NCI-H128 (cell line): ENCODE measurements around the gene STAT4.

Source experiments
- DNase-seq: peaks from one replicate; lab custom pipeline; 2025; ENCODE audit not compliant: unreplicated experiment; lab: John Stamatoyannopoulos, UW

Gene STAT4

DNA sequence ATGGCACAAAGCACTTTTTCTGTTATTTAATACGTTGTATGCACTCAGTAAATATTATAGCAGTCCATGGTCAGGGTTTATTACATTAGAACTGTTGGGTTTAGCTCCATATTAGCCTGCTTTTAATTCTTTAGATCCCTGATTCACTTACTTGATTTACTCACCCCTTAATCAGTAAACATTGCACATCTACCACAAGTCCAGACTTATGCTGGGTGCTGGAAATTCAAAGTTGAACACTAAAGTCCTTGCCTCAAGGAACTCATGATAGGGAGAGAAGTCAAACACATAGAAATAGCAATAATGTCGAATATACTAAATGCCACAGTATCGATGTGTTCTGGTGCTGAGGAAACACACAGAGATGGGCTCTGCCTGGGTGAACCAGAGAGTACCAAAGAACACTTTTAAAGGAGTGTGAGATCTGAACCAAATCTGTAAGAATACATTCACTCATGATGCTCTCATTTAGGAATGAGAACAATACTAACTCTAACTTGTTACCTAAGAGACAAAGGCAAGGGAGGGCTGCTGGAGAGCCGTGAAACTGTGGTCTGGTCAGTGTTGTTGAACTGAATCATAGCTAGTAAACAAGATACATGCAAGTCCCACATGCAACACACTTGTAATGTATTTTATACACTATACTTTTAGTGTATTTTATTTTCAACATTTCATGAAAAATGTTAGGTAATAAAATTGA is 4.9 kb downstream of the STAT4 start:
- no peak for DNase-seq

DNA sequence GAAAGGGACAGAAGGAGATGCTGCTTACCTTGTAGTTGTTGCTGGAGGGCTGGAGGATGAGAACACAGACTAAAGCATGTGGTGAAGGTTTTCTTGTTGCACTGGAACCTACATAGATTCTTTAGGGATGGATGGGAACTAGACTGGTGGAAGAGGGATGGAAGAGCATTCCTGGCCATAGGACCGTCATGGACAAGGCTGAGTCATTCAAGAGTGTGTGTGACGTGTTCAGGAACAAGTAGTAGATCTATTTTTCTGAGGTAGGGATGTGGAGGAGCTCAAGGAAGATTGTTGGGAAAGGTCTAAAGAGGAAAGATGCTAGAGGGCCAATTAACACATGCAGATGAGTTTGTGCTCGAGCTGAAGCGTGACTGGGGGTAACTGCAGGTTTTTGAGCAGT is 6.6 kb downstream of the STAT4 start:
- DNase-seq = no peak

DNA sequence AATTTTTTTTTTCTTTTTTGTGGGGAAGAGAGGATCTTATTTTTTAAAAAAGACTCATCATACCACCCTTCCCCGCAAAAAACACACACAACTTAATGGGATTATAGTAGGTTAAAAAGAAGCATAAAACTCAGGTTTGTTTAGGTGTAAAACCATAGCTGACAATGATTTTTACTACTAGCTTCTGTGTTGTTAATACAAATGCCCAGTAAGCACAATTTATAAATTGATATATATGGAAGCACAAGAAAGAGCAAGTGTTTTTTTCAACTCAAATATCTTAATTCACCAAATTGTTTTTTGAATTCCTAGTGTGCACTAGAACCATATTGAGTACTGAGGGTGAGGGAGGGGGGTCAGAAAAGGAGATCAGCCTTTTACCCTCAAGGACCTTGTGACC is 7.0 kb downstream of the STAT4 start:
- DNase-seq = no peak

DNA sequence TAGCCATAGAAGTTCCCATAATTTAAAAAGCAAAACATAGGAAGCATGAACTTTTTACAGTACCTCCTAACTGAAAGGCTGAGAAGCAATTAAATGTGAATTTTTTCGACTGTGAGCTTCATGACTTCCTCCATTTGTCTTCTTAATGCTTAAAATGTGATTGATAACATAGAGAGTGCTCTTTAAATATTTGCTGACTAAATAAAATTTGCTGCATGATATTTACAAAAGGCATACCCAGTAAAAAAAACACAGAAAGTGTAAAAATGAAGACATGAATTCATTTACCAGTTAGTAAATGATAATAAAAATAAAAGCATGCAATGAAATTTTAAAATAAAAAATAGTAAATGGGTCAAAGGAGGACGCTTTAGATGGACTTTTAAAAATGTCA is 21.9 kb downstream of the STAT4 start:
- DNase-seq = no peak

DNA sequence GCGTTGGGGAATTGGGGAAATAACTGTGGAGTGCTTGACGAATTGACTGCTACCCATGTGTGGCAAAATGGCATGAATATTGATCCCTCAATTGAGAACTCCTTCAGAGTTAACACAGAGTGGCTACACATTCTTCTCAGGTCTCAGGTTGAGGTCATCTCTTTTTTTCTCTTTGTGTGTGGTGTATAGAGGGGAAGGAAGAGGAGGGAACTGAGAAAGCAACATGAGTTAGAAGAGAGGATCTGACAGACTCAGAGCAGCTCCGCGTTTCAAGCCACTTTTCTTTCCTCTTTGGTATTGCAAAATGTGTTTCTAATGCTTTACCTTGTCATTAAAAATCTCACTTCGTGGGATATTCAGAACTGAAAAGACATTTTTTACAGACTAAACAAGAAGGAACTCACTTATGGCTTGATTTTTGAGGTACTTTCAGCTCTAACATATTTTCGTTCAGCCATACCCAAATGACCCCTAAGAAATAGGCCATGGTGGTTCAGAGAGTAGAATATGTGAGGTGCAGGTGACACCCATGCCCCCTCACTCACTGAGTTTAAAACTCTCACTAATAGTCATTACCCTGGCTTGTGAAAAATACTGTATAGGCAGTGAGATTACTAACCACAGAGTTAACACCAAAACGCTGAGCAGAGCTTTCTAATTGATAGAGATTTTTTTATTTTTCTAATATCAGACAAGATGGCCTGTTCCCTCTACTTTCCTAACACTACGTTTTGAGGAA is 22.5 kb downstream of the STAT4 start:
- no peak for DNase-seq

DNA sequence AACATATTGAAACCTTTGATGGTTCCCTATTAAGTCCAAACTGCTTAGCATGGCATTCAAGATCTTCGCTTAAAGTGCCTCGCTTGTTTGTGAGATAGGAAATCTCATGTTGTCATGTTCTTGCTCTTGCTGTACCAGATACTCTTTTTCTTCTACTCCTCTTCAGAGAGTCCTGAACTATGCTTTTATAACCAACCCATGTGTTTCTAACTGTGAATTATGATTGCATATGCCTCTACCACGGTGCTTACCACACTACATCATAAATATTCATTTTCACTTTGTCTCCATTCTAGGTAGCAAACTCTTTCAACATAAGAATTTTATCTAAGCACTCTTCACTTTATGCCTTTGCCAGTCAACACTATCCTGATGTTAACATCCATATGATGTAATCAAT is 23.6 kb downstream of the STAT4 start:
- no peak for DNase-seq

DNA sequence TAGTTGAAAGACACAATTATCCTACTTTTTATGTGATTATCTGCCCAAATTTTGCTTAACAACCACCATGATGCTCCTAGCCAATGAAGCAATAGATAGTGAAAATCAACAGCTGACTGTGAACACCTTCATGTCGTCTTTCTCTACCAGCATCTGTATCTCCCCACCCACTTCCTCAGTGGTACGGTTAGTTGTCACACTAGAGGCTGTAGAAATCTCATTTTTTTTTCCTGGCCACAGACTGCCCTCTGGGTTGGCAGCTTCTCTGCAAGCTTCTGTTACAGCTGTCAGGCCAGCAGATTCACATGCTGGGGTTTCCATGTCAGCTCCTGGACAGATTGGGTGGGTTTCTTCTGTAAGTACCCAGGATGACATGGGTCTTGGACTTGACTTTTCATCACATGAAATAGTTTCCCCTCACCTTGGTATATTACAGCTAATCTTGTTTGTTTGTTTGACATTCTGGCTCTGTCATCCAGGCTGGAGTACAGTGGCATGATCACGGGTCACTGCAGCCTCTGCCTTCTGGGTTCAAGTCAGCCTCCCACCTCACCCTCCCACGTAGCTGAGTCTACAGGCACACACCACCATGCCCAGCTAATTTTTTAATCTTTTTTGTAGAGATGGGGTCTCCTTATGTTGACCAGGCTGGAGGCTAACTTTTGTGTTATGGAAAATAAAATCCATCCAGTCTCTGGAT is 24.3 kb downstream of the STAT4 start:
- no peak for DNase-seq

DNA sequence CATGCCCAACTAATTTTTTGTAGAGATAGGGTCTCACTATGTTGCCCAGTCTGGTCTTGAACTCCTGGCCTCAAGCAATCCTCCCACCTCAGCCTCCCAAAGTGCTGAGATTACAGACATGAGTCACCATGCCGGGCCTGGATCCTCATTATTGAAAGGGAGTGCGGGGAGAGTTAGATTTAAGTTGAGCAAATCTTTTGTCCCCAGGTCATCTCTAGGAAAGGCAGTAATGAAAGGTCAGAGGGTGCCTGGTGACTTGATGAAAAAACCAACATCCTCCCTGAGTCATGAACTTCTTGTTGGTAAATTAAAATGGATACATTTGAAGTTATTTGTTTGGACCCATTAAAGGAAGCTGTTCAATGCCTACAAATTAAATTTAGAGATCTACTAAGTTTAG is 25.1 kb downstream of the STAT4 start:
- DNase-seq = no peak

DNA sequence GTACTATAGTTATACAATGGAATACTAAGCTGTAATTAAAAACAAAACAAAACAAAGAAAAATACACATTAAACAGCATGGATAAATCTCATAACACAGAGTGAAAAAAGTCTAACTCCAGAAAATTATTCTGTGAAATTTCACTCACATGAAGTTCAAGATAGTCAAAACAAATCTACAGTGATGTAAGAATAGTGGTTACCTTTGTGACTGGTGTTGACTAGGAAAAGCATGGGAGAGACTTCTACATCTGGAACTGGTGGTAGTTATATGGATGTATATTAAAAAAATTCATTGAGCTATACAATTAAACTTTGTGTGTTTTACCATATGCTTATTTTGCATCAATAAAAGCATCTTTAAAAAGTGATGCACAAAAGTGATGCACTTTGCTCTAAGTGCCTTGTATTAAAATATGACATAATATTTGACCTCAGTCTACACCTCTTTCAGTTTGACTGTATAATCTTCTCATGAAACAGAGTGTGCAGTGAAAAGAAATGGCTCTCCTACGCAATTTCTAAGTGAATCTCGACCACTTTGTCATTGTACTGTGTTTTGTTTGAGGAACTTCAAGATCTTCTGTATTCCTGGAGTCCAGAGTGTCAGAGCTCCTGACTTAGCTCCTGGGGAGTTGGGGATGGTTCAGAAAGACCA is 28.0 kb downstream of the STAT4 start:
- no peak for DNase-seq

DNA sequence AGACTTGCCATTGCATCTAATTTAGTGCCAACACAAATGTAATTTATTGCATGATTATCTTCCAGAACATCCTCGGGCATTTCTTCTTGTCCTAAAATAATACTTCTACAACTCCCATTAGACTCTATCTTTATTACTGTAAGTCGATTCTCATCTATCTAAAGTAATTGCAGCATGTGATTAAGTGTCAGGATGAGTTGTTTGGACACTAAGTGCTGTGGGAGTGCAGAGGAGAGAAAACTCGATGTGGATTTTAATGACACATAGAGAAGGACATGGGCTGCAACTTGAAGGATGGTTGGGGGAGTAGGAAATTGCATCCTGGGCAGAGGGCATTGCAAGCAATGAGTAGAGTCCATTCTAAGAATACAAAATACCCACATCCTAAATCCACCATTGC is 33.5 kb downstream of the STAT4 start:
- DNase-seq = no peak

DNA sequence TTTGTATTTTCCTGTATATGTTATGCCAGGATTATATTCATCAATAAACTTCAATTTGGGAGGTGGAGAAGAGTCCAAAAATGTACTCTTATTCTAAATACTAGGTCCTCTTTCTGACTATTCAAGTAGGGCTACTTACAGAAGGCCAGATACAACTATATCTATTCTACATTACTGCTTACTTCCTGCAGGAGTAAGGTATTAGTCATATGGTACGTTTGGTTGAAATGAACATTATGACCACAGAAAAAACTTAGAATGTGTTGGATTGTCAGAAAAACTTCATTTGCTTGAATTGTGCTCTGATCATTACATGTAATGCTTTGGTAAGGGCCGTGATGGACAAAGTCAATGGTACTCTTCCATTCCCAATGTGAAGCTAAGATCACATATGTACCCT is 35.0 kb downstream of the STAT4 start:
- no peak for DNase-seq

DNA sequence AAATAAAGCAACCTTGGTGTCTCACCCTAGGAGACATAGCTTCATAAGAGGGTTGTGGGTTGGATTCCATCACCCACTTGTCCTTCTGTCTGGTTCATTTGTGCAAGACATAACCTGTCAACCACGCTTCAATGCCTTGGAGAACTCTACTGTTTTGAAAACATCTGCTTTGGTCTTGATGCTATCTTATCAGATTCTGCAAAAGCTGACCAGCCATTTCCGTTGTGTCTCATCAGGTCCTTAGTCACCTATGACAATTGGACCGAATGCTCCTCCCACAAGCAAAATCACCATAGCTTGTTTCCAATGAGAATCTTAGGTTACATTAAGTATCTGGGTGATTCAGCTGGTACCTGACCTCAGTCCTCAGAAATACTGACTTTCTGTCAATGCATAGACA is 35.4 kb downstream of the STAT4 start:
- DNase-seq = no peak

DNA sequence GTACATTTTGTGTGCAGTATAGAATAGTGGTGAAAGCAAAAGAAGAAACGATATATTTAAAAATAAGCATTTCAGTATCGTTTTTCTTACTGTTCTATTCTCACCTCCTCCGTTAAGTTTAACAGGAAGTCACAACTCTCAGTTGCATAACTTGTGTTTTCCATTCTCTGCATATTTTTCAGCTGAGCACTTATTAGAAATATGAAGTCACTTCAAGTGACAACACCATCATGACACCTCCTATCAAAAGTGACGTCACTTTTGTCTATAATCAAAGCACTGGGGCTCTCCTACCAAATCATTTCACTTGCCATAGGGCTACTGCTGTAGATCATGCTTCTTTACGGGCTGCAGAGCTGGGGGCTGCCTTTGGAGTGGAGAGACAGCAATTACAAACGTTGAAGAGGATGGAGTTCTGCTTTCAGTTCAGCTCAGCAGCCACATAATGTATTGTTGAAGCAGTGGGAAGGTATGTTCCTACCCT is 36.3 kb downstream of the STAT4 start:
- no peak for DNase-seq

DNA sequence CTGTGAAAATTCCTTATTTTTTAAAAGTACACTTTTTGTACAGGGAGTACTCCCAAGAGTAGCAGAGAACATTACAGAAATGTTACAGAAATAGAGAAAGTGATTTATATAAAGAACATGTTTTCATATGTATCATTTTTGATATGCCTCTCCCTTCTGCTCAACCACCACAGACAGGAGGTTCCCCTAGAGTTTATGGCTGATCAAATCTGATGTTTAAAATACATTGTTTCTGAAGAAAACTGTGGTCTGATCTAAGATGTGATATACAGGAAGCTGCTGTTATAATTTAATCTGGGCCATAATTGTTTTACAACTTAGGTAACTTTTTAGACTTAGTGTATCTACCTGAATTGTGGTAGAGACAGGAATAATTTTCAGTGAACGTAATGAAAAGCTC is 37.0 kb downstream of the STAT4 start:
- DNase-seq = no peak

DNA sequence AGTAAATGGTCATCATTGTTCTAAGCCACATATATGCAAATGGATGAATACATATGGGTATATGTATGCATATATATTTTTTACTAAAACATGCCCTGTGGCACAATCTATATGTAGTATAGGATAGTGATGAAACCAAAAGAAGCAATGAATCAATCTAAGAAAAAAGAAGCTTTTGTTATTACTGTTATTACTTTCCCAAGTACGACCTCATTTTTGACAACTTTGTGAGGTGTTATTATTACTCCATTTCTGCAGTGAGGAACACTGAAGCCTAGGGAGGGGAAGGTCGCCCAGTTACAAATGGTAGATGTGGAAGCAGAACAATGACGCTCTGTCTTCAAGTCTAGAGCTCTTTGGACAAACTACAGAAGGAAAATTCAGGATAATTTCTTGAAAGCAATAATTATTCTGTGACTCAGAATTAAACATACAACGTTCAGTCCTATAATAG is 38.3 kb downstream of the STAT4 start:
- DNase-seq = no peak

DNA sequence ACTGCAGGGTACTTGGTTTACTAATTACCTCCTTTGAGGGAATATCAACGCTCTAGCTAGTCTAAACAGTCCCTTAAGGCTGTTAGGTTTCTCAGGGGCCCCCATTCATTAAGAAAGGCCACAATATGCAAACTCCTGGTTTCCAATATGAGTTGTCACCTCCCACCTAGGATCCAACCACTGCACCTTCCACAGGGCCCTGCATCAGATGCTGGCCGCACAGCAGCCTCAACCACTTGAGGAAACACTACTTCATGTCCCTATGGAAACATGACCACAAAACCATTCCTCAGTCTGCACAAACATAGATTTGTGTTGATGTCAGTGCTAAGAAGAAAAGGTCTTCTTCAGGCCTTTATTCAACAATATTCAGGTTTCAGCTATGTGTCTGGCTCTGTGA is 40.9 kb downstream of the STAT4 start:
- no peak for DNase-seq

DNA sequence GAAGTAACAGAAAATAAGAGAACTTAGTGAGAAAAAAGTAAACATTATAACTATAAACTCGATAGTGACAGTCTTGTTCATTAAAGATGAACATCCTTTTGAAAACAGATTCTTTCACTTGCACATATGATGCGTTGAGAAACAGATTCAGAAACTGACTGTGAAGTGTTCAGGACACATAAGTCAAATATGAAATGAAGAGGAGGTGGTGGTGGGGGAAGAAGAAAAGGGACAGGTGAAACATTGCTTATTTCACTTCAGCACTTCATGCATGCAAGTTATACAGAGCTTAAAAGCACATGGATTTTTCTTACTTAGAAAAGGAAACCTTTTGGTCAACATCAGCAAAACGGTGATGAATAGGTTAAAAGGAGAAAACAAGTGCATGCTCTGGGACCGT is 42.5 kb downstream of the STAT4 start:
- DNase-seq = no peak

DNA sequence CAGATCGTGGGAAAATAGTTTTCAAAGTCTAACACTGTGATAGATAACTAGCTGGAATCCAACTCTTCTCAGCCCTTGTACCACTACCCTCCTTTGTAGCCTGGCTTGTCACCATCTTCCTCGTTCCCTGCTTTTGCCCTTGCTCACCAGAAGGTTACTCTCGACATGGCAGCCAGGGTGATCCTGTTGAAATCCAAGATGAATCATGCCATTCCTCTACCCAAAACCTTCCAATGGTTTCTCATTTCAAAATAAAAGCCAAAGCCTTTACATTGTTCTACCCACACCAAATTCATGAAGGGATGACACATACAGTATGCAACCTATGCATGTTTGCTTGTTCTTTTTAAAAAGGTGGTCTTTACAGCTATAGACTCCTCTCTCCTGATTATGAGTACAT is 45.7 kb downstream of the STAT4 start:
- DNase-seq = no peak

DNA sequence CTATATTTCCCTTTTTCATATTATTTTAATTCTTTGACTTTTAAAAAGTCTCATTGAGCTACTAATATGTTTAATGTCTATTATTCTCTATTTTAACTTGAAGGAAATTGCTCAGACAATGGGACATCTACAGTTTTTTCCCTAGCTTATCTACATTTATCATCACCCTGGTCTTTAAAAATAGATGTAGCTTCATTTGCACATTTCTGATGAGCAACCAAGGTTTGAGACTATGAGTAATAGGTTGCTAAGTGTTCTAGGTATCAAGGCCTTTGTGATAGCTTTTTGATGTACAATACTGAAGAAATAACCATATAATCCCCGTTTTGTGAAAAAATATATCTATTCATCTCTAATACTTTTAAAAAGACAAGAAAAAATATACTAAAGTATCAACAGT is 47.0 kb downstream of the STAT4 start:
- DNase-seq = no peak

DNA sequence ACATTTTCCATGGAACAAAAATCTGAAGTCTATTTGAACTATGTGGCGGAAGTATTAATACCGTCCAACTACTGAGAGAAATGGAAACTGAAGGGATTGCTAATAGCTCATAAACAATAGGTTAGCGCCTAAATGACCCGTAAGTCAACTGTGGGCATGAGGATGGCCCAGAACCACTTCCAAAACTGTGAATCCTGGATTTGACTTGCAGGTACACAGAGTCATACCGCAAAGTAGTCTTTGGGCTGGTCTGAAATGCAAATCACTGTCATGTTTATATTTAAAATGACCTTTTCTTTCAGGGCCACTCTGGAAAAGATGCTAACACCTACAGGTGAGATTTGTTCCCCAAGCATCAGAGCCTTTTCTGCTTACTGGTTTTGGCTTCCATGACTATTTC is 50.6 kb downstream of the STAT4 start:
- DNase-seq = no peak

DNA sequence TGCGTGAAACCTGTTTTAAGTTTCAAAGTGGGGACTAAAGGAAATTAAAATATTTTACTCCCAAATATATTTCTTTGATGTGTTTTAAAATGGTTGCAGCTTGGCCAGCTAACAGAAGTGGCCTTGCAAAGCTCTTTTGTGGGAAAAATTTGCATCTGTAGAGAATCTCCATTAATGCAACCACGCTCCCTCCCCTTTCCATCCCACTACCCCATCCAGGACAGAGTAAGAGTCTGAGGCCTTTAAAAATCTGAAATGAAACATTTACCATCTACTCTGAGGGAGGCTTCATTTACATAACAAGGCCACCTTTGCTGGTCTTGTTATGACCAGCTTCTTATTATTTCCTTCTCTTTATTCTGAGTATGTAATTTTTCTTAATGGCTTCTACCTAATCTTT is 63.5 kb downstream of the STAT4 start:
- DNase-seq = no peak

DNA sequence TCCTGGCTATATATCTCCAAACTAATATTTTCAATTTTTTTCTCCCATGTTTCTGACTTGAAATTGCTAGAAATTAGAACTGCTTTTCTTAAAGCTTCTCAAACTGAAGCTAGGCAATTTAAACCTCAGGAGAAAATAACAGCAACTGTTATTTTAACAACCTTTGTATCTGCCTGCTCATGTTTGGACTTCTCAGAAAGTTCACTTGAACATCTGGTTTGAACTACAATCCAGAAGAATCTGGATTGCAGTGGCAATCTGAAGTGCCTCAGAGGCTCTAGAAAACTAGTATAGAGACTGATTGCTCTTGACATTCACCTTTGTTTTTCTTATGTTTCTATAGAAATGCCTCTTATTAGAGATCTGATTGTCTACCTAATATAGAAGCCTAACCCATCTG is 64.1 kb downstream of the STAT4 start:
- DNase-seq = no peak
